GM19025 (cell line): ENCODE data around the gene B3GNT9.
"Not testable (repeated sequence)": the region's sequence is repeated elsewhere in the genome, so short reads cannot be mapped to it uniquely, and the experiment has no call there.

Source experiments
- ATAC-seq: cut with Tn5 transposase; IDR thresholded peaks from one replicate; pipeline ENCODE4 v1.9.1; 2021; ENCODE audit warnings: mild to moderate bottlenecking, low read depth, moderate library complexity; ENCODE audit not compliant: unreplicated experiment

B3GNT9 gene

DNA sequence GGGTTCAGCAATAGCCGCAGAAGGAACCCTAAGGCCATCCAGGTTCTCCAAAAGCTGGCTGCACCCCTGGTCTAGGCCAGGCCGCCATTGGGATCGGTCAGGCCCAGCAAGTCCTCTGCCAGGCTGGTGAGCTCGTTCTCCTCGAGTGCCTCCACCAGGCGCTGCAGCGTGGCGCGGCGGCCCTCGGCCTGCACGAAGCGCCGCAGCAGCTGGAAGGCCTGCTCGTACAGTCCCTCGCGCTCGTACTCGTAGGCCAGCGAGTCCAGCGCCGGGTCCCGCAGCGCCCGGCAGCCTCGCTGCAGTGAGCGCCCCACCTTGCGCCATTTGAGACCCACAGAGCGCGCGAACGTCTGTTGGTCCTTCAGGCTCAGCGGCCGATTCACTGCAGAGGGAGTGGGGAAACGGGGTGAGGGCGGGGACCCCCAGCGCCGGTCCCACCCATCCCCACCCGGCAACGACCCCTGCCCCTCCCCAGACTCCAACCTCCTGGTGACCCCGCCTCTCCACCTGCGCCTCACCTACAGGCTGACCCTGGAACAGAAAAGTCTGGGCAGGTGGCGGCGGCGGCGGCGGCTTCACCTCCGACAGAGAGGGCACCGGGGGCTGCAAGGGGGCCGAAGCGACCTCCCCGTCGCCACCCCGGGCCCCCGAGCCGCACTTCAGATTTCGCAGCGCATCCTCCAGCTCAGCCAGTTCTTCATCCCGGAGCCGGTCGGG lies 3.9 kb upstream of the B3GNT9 start:
- ATAC-seq: no peak

DNA sequence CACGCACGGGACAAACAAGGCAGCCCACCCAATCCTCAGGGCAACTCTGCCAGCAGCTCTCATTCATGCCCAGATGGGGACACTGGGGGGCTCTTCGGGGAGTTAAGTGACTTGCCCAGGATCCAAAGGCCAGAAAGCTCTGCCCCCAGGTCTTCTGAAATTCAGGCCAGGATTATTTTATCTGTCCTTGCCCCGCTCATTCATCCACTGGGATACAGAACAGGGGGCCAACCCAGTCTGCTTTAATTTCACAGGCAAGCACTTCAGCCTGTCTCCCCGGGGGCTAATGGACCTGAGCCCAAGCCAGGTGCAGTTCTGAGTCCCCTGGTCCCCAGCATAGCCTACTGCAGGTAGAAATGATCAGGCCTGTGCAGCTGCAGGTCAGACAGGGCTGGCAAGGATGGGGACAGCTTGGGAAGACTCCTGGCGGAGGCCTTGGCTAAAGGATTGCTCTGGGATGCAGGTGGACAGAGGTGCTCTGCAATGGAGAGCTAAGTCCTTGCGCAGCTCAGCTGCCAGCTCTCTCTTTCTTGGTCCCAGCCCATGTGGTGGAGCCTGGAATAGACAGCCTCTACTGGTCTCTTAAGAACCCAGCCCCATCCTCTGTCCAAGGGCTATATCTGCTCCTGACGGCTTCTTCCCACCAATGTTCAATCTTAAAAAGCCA lies 766 bp upstream of the B3GNT9 start:
- no peak for ATAC-seq

DNA sequence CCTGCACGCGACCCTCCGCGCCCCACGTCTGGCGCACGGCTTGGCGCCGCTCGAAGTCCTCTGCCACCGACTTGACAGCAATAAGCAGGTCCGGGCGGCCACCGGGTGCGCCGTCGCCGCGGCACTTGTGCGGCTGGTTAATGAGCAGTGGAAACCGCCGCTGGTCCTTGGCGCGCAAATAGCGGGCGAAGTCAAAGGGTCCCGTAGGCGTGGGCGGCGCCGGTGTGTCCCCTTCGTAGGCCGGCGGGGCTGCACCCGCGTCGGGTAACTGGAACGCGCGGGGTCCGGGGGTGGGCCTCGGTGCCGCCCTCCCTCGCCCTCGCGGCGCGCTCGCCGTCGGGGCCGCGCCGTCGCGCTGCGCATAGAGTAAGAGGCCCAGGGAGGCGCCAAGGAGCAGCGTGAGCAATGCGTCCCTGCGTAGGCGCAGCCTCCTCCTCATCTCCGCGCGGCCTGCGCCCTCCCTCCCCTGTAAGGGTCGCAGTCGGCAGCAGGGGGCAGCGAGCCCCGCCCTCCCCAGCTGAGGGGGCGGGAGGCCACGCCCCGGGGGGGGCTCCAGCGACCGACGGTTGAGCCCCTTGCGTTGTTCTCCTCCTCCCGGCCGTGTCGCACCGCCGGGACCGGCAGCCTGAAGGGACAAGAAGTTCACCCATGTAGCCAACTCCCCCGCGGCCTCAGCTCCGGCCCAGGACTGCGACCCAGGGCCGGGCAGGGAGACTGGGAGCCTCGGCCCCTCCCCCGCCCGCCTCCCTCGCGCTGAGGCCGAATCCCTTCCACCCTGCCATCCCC lies 558 bp downstream of the B3GNT9 start:
- peak; percentile 43 for ATAC-seq

- no peak for ATAC-seq
Observed at GRCh38 chr16:67149276-67150046, 1.3 kb downstream of the B3GNT9 start.

- no peak for ATAC-seq
Observed at GRCh38 chr16:67148656-67149275, 2.0 kb downstream of the B3GNT9 start.

DNA sequence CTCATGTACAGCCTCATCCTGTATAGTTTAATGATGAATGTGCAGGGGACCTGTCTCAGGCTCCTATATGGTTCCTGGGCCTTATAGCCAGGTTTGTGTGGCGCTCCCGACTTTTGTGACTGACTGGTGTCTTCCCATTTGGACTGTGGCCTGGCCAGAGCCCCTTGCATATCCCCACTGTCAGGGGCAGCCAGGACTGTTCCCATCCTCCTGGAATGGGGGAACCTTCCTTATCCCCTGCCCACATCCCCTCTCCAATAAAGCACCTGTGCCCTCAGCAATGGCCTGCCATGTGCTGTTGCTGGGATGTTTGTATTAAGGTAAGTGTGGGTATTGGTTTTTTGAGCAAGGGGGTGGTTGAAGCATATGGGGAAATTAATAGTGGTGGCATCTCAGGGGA lies 2.6 kb downstream of the B3GNT9 start:
- ATAC-seq: no peak

- ATAC-seq: no peak
Observed at GRCh38 chr16:67147437-67148140, 3.2 kb downstream of the B3GNT9 start.

- no peak for ATAC-seq
Observed at GRCh38 chr16:67146523-67147357, 4.1 kb downstream of the B3GNT9 start.

DNA sequence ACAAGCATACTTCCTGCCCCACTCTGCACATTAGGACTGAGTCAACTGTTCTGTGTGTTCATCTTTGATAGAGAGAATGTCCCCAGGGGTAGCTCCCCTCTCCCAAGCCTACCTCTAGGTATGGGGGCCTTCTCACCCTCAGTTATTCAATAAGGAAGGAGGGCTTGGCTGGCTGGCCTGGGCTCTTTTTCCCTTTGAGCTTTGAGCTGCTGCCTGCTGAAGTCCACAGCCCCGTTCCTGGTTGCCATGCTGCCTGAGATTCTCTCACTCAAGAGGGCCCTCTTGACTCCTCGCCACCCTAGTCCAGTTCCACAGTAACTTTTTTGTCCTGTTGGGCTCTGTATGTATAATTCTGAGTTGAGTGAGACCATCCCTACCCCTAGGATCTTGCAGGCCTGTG lies 5.1 kb downstream of the B3GNT9 start:
- no peak for ATAC-seq

- no peak for ATAC-seq
Observed at GRCh38 chr16:67144943-67145342, 5.9 kb downstream of the B3GNT9 start.

- ATAC-seq: no peak
Observed at GRCh38 chr16:67142342-67142741, 8.5 kb downstream of the B3GNT9 start.

DNA sequence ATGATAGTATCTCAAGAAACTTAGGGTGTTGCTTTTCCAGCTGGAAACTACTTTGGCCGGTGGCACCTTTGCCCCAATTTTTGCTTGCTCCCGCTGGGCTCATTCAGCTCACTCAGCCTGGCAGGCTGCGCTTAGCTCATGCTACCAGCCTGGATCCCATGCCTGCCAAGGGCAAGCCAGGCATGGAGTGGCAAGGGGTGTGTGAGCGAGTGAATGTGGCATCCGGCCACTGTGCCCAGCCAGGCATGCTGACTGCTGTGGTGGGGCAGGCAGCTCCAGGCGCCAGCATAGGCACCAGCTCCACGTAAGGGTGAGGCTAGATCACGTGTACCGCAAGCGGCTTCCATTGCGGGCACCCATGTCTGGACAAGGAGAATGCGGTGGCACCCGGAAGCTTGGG lies 9.4 kb downstream of the B3GNT9 start:
- no peak for ATAC-seq

DNA sequence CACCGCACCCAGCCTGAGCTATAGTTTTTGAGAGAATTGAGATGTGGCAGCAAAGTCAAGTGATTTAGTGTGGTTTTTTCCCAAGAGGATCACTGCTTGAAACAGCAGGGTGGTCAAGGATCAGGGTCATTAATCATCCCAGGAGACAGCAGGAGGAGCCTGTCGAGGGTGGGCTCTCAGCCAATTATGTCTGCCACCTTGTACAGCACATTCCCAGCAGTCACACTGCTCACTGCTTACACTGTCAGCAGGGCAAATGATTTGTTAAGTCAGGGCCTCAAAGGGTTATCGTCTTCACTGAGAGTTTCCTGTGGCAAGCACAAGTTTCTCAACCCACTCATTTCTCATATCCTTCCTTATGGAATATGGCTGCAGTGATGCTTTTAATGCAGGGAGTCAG lies 13.2 kb downstream of the B3GNT9 start:
- no peak for ATAC-seq

DNA sequence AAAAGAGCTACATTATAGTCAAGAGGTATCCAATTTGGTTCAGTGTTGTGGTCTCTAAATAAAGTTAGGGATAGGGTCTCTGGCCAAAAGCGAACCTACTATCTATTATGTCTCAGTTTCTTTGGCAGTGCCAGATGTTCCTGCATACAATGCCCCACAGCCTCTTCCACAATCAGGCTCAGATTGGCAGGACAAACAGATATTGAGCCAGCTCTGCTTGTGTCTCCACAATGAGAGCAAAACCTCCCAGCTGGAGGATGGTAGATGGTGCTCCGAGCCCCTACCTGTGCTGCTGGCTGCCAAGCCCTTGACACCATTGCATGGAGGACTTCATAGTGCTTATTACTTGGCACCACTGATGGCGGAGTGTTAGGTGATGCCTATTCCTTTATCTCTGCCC lies 21.4 kb downstream of the B3GNT9 start:
- ATAC-seq: no peak

GRCh38 chr16:67128887-67129286 lies 21.9 kb downstream of the B3GNT9 start:
- ATAC-seq: no peak

DNA sequence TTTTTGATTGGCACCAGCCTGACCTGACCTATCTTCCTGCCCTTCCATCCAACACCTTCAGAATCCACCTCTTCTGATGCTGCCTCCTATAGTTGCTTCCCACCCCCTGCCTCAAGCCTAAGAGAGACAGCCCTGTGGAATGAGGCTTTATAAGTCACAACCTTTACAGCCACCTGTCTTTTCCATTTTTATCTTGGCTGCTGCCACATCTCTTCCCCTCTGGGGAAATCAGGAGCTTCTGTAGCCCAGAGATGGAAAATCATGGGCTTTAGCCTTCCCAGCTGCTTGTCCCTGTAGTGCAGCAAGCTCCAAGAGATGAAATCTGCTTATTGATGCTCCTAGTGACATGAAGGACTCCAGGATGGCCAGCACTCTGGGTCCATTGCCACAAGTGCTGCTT lies 22.4 kb downstream of the B3GNT9 start:
- ATAC-seq: no peak

GRCh38 chr16:67122799-67123198 lies 28.0 kb downstream of the B3GNT9 start:
- ATAC-seq: not testable (repeated sequence)

GRCh38 chr16:67120025-67120424 lies 30.8 kb downstream of the B3GNT9 start:
- no peak for ATAC-seq

GRCh38 chr16:67117716-67118115 lies 33.1 kb downstream of the B3GNT9 start:
- ATAC-seq: no peak
